Coronary artery (tissue), 2 donors: ENCODE results near the gene SLC22A24.

Source experiments
- DNase-seq: peaks from one replicate; pipeline ENCODE4 v3.0.0-alpha.2; 2017; ENCODE audit warnings: low spot score
- H3K27ac ChIP-seq, 2 donors: fragments of 200-600 bp; sonication (generic); one replicate each; pipeline ENCODE4 v1.5.1; 2016 to 2019
- H3K4me3 ChIP-seq: fragments of 200-600 bp; sonication (generic); 2 replicates; pipeline ENCODE4 v1.5.1; 2016; ENCODE audit warnings: mild to moderate bottlenecking, moderate library complexity
- TF ChIP-seq, protein P1 (sequence below): fragments of 200-600 bp; sonication (generic); IDR thresholded peaks from one replicate; pipeline ENCODE4 v1.5.1; 2019; ENCODE audit warnings: antibody characterized with exemption

The SLC22A24 gene, protein sequence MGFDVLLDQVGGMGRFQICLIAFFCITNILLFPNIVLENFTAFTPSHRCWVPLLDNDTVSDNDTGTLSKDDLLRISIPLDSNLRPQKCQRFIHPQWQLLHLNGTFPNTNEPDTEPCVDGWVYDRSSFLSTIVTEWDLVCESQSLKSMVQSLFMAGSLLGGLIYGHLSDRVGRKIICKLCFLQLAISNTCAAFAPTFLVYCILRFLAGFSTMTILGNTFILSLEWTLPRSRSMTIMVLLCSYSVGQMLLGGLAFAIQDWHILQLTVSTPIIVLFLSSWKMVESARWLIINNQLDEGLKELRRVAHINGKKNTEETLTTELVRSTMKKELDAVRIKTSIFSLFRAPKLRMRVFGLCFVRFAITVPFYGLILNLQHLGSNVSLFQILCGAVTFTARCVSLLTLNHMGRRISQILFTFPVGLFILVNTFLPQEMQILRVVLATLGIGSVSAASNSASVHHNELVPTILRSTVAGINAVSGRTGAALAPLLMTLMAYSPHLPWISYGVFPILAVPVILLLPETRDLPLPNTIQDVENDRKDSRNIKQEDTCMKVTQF

DNA sequence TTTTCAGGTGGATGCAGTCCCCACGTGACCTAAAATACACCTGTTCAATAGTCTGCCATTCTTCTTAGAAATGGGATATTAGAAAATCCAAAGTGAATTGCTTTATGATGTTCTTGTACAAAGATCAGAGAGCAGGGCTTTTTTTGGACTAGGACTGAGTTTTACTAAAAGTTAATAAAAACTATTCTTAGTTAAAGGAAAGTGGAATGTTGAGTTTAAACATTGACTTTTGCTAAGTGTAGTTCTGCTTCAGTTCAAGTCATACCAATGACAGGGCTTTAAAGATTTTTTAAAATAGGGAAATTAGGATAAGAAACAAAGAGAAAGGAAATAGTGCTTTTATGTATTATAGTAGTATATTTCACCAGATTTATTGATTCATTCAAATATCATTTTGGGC, at the start of gene SLC22A24:
Gene SLC22A24, minus strand, starts transcription at position 101 of the 400 bp plus-strand sequence. CDS start 442 bp downstream, outside the sequence.
- Histone ChIP-seq H3K4me3 (no peak within 1 kb of the TSS), H3K27ac (no peak within 1 kb of the TSS)
- no peak for DNase-seq
- TF ChIP-seq, protein P1, sequence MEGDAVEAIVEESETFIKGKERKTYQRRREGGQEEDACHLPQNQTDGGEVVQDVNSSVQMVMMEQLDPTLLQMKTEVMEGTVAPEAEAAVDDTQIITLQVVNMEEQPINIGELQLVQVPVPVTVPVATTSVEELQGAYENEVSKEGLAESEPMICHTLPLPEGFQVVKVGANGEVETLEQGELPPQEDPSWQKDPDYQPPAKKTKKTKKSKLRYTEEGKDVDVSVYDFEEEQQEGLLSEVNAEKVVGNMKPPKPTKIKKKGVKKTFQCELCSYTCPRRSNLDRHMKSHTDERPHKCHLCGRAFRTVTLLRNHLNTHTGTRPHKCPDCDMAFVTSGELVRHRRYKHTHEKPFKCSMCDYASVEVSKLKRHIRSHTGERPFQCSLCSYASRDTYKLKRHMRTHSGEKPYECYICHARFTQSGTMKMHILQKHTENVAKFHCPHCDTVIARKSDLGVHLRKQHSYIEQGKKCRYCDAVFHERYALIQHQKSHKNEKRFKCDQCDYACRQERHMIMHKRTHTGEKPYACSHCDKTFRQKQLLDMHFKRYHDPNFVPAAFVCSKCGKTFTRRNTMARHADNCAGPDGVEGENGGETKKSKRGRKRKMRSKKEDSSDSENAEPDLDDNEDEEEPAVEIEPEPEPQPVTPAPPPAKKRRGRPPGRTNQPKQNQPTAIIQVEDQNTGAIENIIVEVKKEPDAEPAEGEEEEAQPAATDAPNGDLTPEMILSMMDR: no peak

DNA sequence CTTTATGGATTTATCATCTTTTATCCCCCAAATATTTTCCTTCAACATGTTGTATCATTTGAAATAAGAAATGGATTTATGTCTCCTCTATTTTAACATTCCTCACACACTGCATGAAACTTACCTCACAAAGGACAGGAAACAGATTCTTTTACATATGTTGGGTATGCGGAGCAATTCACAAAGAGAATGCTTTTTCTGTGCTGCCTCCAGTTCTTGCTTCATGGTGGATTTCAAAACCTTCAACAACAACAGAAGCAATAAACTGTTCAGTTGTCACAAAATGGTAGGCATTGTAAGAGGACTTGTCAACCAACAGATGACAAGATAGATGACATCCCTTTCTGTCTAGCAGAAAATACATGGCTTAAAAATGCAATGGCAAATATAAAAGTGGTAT, 36.5 kb upstream of the SLC22A24 start:
- H3K4me3 ChIP-seq: no peak overlapping the region
- TF ChIP-seq, protein P1: no peak
- H3K27ac ChIP-seq: no peak overlapping the region
- DNase-seq: no peak

DNA sequence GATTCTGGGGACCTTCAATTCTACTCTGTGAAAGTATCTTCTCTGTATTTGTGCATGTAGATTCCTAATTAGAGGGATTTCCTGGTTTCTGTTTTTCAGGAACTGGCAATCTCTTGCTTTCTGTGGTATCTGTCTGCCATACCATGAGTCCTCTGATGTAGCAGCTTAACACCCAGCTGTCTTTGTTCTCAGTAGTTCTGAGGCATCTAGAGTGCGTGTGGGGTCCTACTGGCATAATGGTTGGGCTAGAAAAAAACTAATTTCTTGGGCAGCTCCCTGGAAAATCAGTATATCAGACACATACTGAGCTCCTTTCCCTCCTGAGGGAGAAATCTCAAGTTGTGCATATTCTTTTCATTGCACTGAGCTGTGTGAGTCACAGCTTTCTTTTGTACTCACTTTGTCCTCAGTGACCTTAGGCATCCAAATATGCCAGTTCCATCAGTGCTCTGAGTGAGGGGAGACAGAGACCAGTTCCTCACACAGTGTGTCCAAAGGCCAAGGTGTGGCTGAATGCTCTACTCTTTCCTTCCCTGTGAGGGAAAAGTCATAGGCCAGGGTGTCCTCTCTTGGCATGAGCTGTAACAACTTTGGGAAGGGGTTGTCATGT, 35.5 kb upstream of the SLC22A24 start:
- TF ChIP-seq, protein P1: no peak
- no peak for DNase-seq
- no peak overlapping the region for H3K27ac ChIP-seq
- no peak overlapping the region for H3K4me3 ChIP-seq

DNA sequence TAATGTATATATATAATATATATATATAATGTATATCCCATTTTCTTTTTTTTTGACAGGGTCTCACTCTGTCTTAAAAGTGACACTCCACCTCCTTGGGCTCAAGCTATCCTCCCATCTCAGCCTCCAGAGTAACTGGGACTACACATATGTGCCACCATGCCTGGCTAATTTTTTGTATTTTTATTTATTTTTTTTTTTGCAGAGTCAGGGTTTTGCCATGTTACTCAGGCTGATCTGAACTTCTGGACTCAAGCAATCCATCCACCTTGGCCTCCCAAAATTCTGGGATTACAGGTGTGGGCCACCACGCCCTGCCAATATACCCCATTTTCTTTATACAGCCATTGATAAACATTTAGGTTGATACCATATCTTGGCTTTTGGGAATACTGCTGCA, 33.9 kb upstream of the SLC22A24 start:
- H3K4me3 ChIP-seq: no peak overlapping the region
- no peak for DNase-seq
- TF ChIP-seq, protein P1: no peak
- no peak overlapping the region for H3K27ac ChIP-seq

DNA sequence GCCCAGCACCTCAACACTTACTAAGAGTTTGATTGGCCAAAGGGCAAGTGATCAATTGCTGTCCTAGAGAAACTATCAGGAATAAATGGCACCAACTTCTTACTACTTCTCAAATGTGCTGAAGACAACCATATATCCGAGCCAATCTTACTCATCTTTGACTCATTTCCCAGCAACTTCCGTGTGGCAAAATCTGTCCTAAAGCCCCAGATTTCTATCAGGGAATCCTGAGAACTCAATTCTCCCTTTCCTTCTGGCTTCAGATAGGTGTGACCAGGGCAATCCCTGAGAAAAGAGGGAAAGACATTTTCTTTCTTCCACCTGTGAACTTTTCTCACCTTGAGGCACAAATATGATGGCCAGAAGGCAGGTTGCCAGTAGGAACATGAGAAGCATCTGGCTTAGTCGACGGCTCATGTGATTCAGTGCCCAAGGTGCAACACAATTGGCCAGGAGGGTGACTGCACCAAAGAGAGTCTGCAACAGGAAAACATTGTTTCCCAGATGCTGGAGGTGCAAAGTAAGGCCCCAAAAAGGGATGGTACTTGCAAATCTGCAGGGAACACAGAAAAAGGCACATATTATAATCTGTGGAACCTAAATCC, 21.8 kb upstream of the SLC22A24 start:
- H3K27ac ChIP-seq: no peak overlapping the region
- no peak overlapping the region for H3K4me3 ChIP-seq
- no peak for DNase-seq
- TF ChIP-seq, protein P1: no peak

DNA sequence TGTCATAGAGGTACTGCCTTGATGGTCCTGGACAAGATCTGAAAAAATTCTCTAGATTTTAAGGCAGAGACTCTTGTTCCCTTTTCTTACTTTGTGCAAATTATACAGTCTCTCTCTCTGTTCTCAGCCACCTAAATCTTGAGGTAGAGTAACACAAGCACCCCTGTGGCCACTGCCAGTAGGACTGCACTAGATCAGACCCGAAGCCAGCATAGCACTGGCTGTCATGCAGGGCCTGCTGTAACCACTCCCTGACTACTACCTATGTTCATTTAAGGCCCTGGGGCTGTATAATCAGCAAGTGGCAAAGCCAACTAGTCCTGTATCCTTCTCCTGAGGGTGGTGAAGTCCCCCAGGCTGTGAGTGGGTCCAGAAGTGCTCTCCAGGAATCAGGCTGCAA, 11.8 kb upstream of the SLC22A24 start:
- H3K4me3 ChIP-seq: no peak overlapping the region
- TF ChIP-seq, protein P1: no peak
- DNase-seq: no peak

More for the DNA sequence above, 11.8 kb upstream of the SLC22A24 start:
- no peak overlapping the region for H3K27ac ChIP-seq
